Islet precursor cell (in vitro differentiated cells): ENCODE results near the gene SOCS3.
A peak's percentile ranks its signal among the peaks of the same experiment; 100 is the strongest.

ENCODE experiments used
- DNase-seq: peaks from one replicate; pipeline ENCODE4 v3.0.0-alpha.2; 2018

SOCS3 gene

GRCh38 chr17:78359997-78360370 lies at the start of gene SOCS3:
Gene SOCS3, minus strand, starts transcription at chr17:78360077. Its CDS starts 982 bp downstream, at chr17:78359095.
- peak; percentile 100 for DNase-seq

GRCh38 chr17:78409191-78409928 lies 49.5 kb upstream of the SOCS3 start:
- DNase-seq: no peak

GRCh38 chr17:78408476-78409050 lies 48.7 kb upstream of the SOCS3 start:
- DNase-seq: no peak

- DNase-seq: no peak
Observed at GRCh38 chr17:78407387-78408000, 47.6 kb upstream of the SOCS3 start.

- DNase-seq: no peak
Observed at GRCh38 chr17:78406920-78407319, 47.0 kb upstream of the SOCS3 start.

GRCh38 chr17:78406396-78406795 lies 46.5 kb upstream of the SOCS3 start:
- DNase-seq: no peak

- no peak for DNase-seq
Observed at GRCh38 chr17:78403822-78404221, 43.9 kb upstream of the SOCS3 start.

GRCh38 chr17:78401891-78402290 lies 42.0 kb upstream of the SOCS3 start:
- no peak for DNase-seq

GRCh38 chr17:78401246-78401645 lies 41.4 kb upstream of the SOCS3 start:
- peak; percentile 90 for DNase-seq

GRCh38 chr17:78400581-78401240 lies 40.8 kb upstream of the SOCS3 start:
- DNase-seq: peak; percentile 81

GRCh38 chr17:78399693-78400144 lies 39.8 kb upstream of the SOCS3 start:
- peak; percentile 60 for DNase-seq

GRCh38 chr17:78399028-78399692 lies 39.3 kb upstream of the SOCS3 start:
- DNase-seq: no peak

GRCh38 chr17:78398390-78398789 lies 38.5 kb upstream of the SOCS3 start:
- no peak for DNase-seq

- peak; percentile 85 for DNase-seq
Observed at GRCh38 chr17:78397681-78398101, 37.8 kb upstream of the SOCS3 start.

GRCh38 chr17:78396441-78397337 lies 36.8 kb upstream of the SOCS3 start:
- peak; percentile 55 for DNase-seq

GRCh38 chr17:78395155-78395554 lies 35.3 kb upstream of the SOCS3 start:
- no peak for DNase-seq

- no peak for DNase-seq
Observed at GRCh38 chr17:78394209-78394608, 34.3 kb upstream of the SOCS3 start.

GRCh38 chr17:78393575-78393974 lies 33.7 kb upstream of the SOCS3 start:
- no peak for DNase-seq

- DNase-seq: no peak
Observed at GRCh38 chr17:78392295-78392694, 32.4 kb upstream of the SOCS3 start.

- DNase-seq: no peak
Observed at GRCh38 chr17:78391843-78392242, 32.0 kb upstream of the SOCS3 start.

GRCh38 chr17:78391051-78391431 lies 31.2 kb upstream of the SOCS3 start:
- DNase-seq: no peak
